ENCODE results near the gene SERINC2.

Gene SERINC2

GRCh38 chr1:31412205-31412604, 808 bp upstream of the SERINC2 start:
- no peak for DNase-seq (ENCODE audit: low spot score)
- CTCF ChIA-PET = interaction anchor here (0.6 to 3.1 kb wide), 4 partner anchors 10 to 655 kb away, joined by 3 to 11 read pairs (median 4); no protein-coding TSS in a partner anchor
- H3K27ac ChIP-seq = no peak overlapping the region
- POLR2A ChIA-PET (ENCODE audit: low non-redundant PET) = no interaction called here
- TF ChIP-seq, protein P1, sequence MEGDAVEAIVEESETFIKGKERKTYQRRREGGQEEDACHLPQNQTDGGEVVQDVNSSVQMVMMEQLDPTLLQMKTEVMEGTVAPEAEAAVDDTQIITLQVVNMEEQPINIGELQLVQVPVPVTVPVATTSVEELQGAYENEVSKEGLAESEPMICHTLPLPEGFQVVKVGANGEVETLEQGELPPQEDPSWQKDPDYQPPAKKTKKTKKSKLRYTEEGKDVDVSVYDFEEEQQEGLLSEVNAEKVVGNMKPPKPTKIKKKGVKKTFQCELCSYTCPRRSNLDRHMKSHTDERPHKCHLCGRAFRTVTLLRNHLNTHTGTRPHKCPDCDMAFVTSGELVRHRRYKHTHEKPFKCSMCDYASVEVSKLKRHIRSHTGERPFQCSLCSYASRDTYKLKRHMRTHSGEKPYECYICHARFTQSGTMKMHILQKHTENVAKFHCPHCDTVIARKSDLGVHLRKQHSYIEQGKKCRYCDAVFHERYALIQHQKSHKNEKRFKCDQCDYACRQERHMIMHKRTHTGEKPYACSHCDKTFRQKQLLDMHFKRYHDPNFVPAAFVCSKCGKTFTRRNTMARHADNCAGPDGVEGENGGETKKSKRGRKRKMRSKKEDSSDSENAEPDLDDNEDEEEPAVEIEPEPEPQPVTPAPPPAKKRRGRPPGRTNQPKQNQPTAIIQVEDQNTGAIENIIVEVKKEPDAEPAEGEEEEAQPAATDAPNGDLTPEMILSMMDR (conservative IDR thresholded peaks at IDR 0.05; ENCODE audit: low read depth) = no peak

DNA sequence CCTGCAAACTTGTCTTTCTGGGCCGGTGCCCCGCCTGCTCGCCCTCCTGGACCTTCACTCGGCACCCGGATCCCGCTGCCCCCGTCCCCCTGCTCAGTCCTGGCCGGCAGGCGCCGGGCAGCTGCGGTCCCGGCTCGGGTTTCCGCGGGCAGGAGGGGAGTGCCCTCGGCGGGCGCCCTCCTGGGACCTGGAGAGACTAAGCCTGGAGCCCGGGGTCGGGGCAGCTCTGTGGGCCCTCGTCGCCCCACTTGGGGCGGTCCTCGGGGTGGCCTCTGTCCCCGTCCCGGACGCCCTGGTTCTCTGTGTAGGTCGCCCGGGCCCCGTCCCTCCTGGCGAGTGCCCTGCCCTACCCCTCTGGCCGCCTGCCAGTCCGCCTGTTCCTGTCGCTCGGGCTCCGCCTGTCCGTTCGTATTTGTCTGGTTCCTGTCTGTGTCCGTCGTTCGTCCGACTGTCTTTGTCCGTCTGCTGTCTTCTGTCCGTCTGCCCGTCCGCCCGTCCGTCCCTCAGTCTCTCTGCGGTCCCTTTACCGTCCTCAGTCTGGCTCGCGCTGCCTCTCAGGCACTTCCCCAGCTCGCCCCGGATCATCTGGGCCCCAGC, 490 bp downstream of the SERINC2 start:
- DNase-seq (ENCODE audit: low spot score) = no peak
- ChIA-PET CTCF (interaction anchor here (0.6 to 1.1 kb wide), 4 partner anchors 17 to 292 kb away, joined by 3 to 4 read pairs (median 3); no protein-coding TSS in a partner anchor), POLR2A (ENCODE audit: low non-redundant PET) (no interaction called here)
- peak overlapping the region; percentile 98 for H3K27ac ChIP-seq
- TF ChIP-seq, protein P1 (conservative IDR thresholded peaks at IDR 0.05; ENCODE audit: low read depth) = no peak

GRCh38 chr1:31414980-31415370, 2.0 kb downstream of the SERINC2 start:
- peak overlapping the region; percentile 98 for H3K27ac ChIP-seq
- POLR2A ChIA-PET (ENCODE audit: low non-redundant PET) = interaction anchor here (0.5 to 1.1 kb wide), 2 partner anchors 20 to 210 kb away, joined by 3 to 10 read pairs; no protein-coding TSS in a partner anchor
- TF ChIP-seq, protein P1 (conservative IDR thresholded peaks at IDR 0.05; ENCODE audit: low read depth) = no peak
- CTCF ChIA-PET = interaction anchor here (0.6 to 1.4 kb wide), 2 partner anchors 20 to 69 kb away, joined by 4 to 5 read pairs; no protein-coding TSS in a partner anchor
- DNase-seq (ENCODE audit: low spot score) = no peak

- CTCF ChIA-PET = interaction anchor here (1.4 kb wide), 1 partner anchor 21 kb away, joined by 5 read pairs; no protein-coding TSS in a partner anchor
Observed at GRCh38 chr1:31415658-31416057, 2.6 kb downstream of the SERINC2 start.

DNA sequence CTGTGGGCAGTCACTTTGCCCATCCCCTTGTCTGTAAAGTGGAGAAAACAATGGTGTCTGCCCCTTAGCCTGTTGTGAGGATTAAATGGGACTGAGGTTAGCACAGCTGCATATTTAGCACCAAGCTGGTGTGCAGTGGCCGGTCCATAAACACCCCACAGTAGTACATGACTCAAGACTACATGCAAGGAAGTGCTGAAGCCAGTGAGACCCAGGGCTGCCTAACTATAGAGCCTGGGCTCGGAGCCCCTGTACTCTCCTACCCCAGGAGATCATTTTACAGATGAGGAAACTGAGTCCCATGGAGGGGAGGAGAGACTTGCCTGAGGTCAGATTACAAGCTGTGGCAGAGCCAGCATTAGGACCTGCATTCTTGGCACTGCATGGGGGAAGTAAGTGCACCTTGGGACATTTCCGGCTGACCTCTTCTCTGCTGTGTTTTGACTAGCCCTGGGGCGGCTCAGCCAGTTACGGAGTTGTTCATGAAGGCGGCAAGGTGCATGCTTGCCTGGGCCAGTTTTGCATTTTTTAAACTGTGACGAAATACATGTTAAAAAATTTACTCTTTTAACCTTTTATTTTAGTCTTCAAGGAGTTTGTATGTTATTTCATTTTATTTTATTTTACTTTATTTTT, 3.2 kb downstream of the SERINC2 start:
- TF ChIP-seq, protein P1 (conservative IDR thresholded peaks at IDR 0.05; ENCODE audit: low read depth) = no peak
- CTCF ChIA-PET = no interaction called here
- POLR2A ChIA-PET (ENCODE audit: low non-redundant PET) = interaction anchor here (0.6 kb wide), 1 partner anchor 581 kb away, joined by 9 read pairs; no protein-coding TSS in a partner anchor
- peak overlapping the region; percentile 98 for H3K27ac ChIP-seq
- no peak for DNase-seq (ENCODE audit: low spot score)

More at GRCh38 chr1:31415658-31416057, 2.6 kb downstream of the SERINC2 start:
- no peak for DNase-seq (ENCODE audit: low spot score)
- TF ChIP-seq, protein P1 (conservative IDR thresholded peaks at IDR 0.05; ENCODE audit: low read depth) = no peak
- H3K27ac ChIP-seq = peak overlapping the region; percentile 98
- POLR2A ChIA-PET (ENCODE audit: low non-redundant PET) = interaction anchor here (0.6 kb wide), 1 partner anchor 582 kb away, joined by 9 read pairs; no protein-coding TSS in a partner anchor

GRCh38 chr1:31417148-31417547, 4.1 kb downstream of the SERINC2 start:
- CTCF ChIA-PET = no interaction called here
- H3K27ac ChIP-seq = peak overlapping the region; percentile 98
- no peak for DNase-seq (ENCODE audit: low spot score)
- TF ChIP-seq, protein P1 (conservative IDR thresholded peaks at IDR 0.05; ENCODE audit: low read depth) = no peak
- POLR2A ChIA-PET (ENCODE audit: low non-redundant PET) = no interaction called here
